IPS-18c (cell line): ENCODE results near the gene ADAMTSL2.

Experiments used
- H3K4me3 ChIP-seq: 2 replicates; pipeline ENCODE4 v1.7.0; 2013; ENCODE audit warnings: low read depth, mild to moderate bottlenecking, low read length, moderate library complexity; ENCODE audit not compliant: insufficient read depth
- H3K9me3 ChIP-seq: one replicate; pipeline ENCODE4 v1.6.1; 2013; ENCODE audit warnings: mild to moderate bottlenecking, low read length, moderate library complexity; ENCODE audit not compliant: control insufficient read depth, insufficient read depth

Gene ADAMTSL2

DNA sequence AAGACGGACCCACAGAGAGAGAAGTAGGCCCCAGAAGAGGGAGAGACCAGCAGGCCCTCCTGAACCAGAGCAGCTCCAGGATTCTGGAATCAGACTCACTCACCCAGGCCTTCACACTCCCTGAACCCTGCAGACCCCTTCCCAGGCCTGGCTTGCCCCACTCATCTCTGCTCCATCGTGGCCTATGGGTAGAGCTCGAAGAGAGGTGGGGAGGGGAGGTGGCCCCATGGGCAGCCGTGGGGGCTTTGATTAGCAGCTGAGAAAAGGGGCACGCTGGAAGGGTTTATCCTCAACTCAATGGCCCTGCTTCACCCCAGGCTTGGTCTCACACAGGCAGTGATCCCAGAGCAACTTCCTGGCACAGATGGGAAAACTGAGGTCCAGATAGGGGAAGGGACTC, 10.4 kb upstream of the ADAMTSL2 start:
- Histone ChIP-seq H3K4me3 (no peak overlapping the region), H3K9me3 (peaks cover 2% of the 10 kb centered on the region)

DNA sequence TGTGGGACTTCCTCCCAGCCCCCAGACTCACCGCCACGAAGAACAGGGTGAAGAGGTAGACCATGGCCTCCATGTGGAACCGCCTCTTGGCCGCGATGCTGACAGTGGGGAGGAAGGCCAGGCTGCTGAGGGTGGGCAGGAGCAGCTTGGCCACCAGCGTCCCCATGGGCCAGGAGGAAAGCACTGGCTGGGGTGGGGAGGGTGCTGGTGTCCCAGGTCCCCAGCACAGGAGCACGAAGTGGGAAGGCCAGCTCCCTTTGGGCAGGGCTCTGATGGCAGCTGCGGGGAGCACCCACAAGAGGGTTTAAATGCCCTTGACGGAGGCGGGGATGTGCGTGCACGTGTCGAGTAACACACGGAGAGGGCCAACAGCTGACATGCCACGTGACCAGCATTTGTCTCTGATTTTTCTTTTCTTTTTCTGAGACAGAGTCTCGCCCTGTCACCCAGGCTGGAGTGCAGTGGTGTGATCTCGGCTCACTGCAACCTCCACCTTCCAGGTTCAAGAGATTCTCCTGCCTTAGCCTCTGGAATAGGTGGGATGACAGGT, 9.8 kb upstream of the ADAMTSL2 start, which contains the start of gene MYMK:
Gene MYMK, minus strand, starts transcription at position 281 of the 550 bp plus-strand sequence. Its CDS starts 115 bp downstream, at position 166.
- H3K9me3 ChIP-seq = peaks cover 2% of the 10 kb centered on the region
- H3K4me3 ChIP-seq = no peak within 1 kb of the TSS

DNA sequence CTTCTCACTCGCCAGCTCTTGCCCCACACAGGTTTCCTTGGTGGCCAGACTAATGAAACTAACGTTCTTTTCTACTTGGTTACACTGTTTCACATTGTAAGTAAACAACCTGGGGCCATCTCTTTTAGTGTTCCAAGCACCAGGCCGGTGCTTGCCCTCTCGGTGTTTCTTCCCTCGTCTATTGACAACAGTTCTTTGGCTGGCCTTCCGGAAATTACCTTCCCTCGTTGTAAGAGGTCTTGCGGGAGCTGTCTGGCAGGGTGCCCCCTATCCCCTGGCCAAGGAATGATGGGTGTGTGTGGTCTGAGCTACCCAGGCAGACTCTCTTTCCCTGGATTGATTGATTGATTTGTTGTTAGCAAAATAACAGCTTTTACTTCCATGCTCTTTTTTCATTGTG, 8.8 kb upstream of the ADAMTSL2 start:
- Histone ChIP-seq H3K9me3 (peaks cover 2% of the 10 kb centered on the region), H3K4me3 (no peak overlapping the region)

DNA sequence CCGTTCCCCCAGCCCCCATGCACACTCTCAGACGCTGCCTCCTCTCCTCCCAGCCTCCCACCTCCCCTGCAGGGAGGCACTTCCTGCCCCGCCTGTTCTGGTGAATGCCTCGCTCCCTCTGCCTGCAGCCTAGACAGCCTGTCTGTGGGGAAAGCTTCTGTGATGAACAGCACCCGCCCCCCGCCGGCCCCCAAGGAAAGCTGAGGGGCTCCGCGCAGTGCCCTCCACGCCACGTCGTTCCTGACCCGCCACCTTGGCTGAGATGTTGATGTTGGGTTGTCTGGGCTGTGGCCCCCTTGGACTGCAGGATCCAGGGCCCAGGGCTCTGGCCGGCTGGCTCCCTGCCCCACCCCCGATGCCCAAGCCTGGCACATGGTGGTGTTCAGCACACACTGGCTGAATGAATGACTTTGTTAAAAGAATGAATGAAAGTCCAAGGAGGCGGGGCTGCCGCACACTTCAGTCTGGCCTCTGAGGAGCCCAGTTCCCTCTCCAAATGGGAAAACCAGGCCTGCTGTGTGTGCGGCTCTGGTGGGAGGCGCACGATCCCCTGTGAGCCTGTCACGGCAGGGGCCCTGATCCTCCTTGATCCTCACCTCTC, 7.7 kb upstream of the ADAMTSL2 start:
- H3K9me3 ChIP-seq = peaks cover 2% of the 10 kb centered on the region
- H3K4me3 ChIP-seq = no peak overlapping the region

DNA sequence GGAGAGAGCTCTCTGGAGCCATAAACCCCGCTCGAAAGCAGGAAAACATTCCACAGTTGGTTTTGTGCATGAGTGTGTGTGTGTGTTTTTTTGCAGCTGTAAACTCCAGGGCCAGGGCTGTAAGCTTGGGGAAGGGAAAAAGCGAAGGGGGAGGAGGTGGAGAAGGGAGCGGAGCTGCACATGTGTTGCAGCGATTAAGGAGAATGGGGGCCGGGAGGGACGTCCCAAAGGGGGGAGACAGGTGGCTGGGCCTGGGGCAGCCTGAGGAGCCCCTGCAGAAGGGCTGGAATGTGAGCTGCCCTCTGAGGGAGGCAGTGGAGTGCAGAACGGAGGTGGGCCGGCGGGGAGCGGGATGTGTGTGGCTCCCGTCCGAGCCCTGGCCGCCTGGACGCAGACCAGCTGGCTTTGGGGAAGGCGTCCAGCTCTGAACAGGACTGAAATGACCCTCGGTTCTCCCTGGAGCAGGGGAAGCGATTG, 7.0 kb upstream of the ADAMTSL2 start:
- H3K4me3 ChIP-seq = no peak overlapping the region
- no peaks in the 10 kb centered on the region for H3K9me3 ChIP-seq

DNA sequence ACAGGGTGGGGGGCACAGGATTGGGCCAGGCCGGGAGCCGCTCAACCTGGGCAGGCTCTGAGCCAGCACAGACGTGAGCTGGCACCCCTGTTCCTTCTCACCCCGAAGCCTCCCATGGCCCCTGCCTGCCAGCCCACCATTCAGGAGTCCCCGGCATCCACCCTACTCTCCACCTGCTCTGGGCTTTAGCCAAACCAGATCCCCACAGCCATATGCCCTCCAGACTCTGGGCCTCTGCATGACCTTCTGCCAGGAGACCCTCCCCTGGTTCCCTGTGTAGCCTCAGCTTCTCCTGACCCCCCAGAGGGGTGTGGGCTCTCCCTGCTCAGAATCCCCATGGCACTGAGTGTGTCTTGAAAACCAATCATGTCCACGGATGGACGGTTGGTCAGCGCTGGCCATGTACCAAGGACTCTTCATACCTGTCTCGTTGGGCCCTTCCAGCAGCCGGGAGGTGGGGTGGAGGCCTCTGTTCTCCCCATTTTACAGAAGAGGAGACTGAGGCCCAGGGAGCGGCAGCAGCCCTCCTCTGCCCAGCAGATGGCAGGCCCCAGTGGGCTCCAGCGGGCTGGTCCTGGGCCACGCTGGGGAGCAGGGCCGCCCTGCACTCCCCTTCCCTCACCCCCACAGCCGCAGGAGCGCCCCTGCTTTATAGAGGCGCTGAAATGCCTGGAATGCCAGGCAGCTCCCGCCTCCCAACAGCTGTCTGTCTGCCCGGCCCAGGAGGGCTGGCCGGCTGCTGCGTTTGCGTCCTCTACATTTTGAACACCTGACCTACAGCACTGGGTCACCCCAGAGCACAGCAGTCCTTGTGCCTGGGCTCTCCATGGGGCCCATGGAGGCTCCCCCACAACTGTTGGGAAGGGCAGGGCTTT, 6.3 kb upstream of the ADAMTSL2 start:
- no peaks in the 10 kb centered on the region for H3K9me3 ChIP-seq
- no peak overlapping the region for H3K4me3 ChIP-seq

DNA sequence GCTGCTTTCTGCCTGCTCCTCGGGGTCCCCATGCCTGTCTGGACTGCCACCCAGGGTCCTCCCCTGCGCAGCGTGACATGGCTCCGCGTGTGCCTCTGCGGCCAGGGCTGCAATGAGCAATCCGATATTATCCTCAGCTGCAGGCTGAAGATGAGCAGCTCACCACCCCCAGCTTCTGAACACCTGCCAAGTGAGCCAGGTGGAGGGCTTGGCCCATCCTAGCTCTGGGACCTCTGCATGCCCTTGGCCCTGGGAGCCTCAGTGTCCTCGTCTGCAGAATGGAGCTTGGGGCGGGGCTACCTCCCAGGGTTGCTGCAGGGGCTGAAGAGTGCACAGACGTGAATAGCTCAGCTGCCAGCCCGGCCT, 5.6 kb upstream of the ADAMTSL2 start:
- H3K9me3 ChIP-seq = no peaks in the 10 kb centered on the region
- H3K4me3 ChIP-seq = no peak overlapping the region

DNA sequence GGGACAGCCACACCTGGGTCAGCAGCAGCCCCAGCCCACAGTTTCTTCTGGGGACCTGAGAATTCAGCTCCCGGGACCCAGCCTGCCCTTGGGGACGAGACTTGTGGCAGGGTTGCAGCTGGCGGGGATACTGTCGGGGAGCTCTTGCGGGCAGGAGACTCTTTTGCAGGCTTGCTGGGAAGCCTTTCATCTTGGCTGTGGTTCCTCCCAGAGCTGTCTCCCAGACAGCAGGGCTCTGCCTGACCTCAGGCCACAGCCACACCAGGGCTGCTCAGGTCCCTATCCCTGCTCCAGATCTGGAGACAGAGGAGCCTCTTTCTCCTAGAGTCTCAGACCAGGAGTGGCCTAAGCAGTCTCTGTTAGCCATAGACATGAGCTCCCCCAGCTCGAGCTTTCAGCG, 5.0 kb upstream of the ADAMTSL2 start:
- H3K4me3 ChIP-seq = no peak overlapping the region
- no peaks in the 10 kb centered on the region for H3K9me3 ChIP-seq

DNA sequence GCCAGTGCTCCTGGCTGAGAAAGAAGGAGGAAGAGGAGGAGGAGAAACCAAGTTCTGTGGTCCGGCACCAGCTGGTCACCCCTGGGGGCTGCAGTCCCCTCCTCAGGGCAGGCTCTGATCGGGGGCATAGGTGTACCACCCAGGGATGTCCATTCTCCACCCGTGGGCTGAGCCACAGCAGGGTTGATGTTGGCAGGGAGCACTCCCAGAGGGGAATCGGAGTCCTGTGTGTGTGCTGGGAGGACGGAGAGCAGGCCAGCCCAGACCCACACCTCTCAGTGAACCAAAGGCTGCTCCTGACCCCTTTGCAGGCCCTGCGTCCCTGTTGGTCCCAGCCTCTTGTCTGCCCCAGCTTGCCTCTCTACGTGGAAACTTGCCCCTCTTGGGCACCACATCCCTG, 4.6 kb upstream of the ADAMTSL2 start:
- no peaks in the 10 kb centered on the region for H3K9me3 ChIP-seq
- H3K4me3 ChIP-seq = no peak overlapping the region

DNA sequence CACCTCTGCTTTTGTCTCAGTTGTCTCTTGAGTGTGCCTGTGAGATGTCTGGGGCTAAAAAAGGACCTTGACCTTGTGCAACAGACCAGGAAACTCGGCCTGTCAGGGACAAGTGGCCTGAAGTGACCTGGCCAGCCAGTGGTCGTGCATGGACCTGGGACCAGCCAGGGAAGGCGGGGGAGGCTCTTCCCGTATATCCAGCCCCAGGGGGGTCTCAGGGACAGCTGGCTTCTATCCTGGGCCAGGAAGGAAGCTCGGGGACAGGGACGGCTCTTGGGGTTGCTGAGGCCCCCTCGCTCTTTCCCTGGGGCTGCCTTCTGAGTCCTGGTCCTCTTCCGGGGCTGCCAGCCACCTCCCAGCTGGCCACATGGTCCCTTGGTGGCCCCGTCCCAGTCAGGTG, 3.2 kb upstream of the ADAMTSL2 start:
- no peak overlapping the region for H3K4me3 ChIP-seq
- H3K9me3 ChIP-seq = no peaks in the 10 kb centered on the region

DNA sequence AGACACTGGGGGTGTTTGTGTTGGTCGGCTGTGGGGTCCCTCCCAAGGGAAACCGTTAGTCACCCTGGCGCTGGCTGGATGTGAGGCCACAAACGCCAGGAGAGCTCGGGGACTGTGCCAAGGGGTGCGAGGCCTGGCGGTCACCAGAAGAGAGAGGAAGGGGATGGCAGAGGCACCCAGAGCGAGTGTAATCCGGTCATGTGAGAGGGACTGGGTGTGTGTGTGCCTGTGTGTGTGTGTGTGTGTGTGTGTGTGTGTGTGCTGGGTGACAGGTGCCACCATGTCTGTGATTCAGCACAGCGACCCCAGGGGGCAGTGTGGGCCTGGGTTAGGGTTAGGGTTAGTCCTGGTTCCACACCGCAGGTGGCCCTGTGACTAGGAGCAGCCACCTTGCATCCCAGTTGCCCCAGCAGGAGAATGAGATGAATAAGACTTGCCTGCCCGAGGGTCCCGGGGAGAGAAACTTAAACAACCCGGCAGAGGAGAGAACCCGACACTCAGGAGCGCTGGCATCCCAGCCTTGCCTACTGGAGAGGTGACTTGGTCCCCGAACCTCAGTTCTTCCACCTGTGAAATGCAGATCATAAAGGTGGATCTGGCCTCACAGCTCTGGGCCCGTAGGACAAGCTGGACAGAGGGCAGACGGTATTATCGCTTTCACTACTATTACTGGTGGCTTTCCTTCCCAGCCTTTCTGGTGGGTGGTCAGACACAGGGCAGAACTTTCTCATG, 1.4 kb upstream of the ADAMTSL2 start:
- H3K9me3 ChIP-seq = peaks cover 2% of the 10 kb centered on the region

DNA sequence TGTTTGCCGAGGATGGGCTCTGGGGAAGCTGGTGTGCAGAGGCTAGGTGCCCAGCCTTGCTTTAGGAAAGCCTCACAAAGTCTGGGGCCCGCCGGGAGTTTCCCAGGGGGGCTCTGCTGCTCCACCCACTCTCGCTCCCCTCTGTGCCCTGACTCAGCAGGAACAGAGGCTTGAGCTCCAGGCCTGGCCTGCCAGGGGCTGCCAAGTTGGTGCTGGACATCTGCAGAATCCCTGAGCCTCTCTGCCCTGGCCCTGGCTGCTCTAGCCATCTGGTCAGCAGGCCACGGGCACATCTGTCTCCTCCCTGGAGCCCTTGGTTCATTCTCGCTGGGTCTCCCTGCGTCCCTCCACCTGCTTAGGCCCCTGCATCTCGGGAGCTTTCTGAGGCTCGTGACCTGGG, 647 bp upstream of the ADAMTSL2 start:
- Histone ChIP-seq H3K9me3 (peaks cover 2% of the 10 kb centered on the region), H3K4me3 (no peak overlapping the region)

More for the DNA sequence above, 1.4 kb upstream of the ADAMTSL2 start:
- H3K4me3 ChIP-seq = no peak overlapping the region

DNA sequence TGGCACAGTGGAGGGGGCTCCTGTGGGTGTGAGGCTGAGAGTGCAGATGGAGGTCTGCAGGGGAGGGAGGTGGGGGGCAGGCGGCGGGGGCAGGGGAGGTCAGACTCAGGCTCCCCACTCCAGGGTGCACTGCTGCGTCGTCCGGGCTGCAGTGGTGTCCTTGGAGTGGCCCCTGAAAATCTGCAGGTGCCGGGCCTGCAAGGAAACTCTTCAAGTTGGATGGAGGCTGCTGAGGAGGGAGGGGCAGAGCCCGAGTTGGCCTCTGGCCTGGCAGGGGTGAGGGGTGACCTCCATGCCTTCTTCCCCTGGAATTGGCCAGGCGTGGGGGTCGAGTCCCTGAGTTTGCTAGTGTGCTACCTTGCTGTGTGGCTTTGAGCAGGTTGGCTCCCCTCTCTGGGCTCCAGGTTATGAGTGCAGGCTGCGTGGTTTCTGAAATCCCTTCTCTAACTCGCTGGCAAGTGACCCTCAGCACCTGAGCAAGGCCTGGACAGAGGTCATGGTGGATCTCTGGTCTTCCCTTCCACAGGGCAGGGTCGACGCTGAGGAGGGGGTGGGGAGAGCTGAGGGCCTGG, 888 bp downstream of the ADAMTSL2 start:
- no peak overlapping the region for H3K4me3 ChIP-seq

DNA sequence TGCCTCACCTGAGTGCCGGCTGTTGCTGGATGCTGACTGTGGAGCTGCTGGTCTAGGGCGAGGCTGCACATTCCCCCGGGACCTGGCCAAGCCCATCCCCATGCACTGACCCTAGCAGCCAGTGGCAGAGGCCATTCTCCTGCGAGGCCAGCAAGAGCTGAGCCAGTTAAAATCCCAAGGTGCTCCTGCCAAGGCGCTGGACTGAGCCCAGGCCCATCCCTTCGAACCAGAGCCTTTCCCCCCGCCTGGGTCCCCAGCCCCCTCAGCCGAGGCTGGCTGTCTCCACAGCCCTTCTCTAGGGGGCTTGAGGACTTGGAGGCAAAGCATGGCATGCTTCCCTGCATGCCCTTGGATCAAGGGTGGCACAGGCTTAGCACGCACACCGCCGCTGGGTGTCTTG, 1.6 kb downstream of the ADAMTSL2 start:
- no peak overlapping the region for H3K4me3 ChIP-seq

More for the DNA sequence above, 888 bp downstream of the ADAMTSL2 start:
- peaks cover 2% of the 10 kb centered on the region for H3K9me3 ChIP-seq

DNA sequence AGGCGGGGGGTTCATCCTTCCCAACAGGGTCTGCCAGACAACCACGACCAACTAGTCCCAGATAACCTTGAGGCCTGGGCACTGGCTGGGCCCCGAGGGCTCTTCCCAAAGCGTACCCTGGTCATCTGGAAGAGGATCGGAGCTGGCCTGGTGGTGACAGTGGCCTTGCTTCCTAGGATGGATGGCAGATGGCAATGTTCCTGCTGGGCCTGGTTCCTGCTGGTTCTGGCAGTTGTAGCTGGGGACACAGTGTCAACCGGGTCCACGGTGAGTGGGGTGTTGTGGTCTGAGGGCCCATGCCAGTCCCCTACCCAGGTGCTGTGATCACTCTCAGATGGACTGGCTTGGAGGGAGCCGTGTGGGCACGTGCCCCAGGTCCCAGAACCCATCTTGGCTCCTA, 2.0 kb downstream of the ADAMTSL2 start:
- H3K4me3 ChIP-seq = no peak overlapping the region
- H3K9me3 ChIP-seq = peaks cover 2% of the 10 kb centered on the region

More for the DNA sequence above, 1.6 kb downstream of the ADAMTSL2 start:
- peaks cover 2% of the 10 kb centered on the region for H3K9me3 ChIP-seq

DNA sequence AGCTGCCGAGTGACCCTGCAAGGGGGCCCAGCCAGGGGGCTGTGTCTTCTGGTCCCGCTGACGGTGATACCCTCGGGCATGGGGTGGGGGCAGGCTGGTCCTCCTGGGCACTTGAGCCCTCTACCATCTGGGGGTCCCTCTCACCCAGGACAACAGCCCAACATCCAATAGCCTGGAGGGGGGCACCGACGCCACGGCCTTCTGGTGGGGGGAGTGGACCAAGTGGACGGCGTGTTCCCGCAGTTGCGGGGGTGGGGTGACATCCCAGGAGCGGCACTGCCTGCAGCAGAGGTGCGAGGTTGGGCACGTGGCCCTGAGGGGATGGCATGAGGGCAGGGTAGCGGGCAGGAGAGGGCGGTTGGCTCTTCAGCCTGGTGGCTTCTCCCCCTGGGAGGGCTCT, 2.8 kb downstream of the ADAMTSL2 start:
- peaks cover 2% of the 10 kb centered on the region for H3K9me3 ChIP-seq

DNA sequence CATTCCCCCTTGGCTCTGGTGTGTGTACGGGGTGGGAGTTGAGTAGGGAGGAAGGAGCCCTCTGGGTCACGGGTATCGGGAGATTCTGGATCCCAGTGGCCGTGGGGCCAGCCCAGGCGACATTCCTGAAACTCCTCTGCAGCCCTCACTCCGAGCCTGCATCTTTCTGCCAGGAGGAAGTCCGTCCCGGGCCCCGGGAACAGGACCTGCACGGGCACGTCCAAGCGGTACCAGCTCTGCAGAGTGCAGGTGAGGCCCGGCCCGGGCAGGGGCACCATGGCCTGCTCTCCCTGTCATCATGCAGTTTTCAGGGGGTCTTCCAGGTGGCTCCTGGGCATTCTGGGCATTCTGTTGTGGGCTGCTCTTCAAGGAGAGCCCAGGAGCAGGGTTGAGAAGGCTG, 3.7 kb downstream of the ADAMTSL2 start:
- Histone ChIP-seq H3K4me3 (no peak overlapping the region), H3K9me3 (peaks cover 2% of the 10 kb centered on the region)

More for the DNA sequence above, 2.8 kb downstream of the ADAMTSL2 start:
- H3K4me3 ChIP-seq = no peak overlapping the region
